HepG2 (cell line): ENCODE data around the gene FANCD2.

Experiments used
- FOXA1 ChIP-seq, 2 experiments: fragments of 450-650 bp in 1 of 2; sonication (generic) in 1 of 2; formaldehyde crosslinking in 1 of 2; IDR thresholded peaks; 2 replicates each; pipeline versions ENCODE4 v1.4.0 to v1.6.1; 2016 to 2020; ENCODE audit warnings: missing genetic modification reagents in 1 of 2
- FOXM1 ChIP-seq: sonication (generic); formaldehyde crosslinking; IDR thresholded peaks from 2 replicates; pipeline ENCODE4 v1.5.0; 2020; ENCODE audit warnings: missing genetic modification reagents
- JUN ChIP-seq: sonication (generic); formaldehyde crosslinking; IDR thresholded peaks from 2 replicates; pipeline ENCODE4 v1.4.0; 2020; ENCODE audit warnings: mild to moderate bottlenecking, missing genetic modification reagents
- KLF16 ChIP-seq, 2 experiments: sonication (generic) in 1 of 2; formaldehyde crosslinking in 1 of 2; IDR thresholded peaks; 2 replicates each; pipeline versions ENCODE4 v1.6.1 to v1.8.0; 2016 to 2023; ENCODE audit warnings: missing genetic modification reagents in 2 of 2, missing compliant biosample characterization in 1 of 2
- NCOA2 ChIP-seq: sonication (generic); formaldehyde crosslinking; IDR thresholded peaks from 2 replicates; pipeline ENCODE4 v1.8.0; 2022; ENCODE audit warnings: inconsistent platforms
- SIN3A ChIP-seq: IDR thresholded peaks from 2 replicates; pipeline ENCODE4 v1.6.1; 2011; ENCODE audit warnings: low read depth, mild to moderate bottlenecking, control low read depth, low read length, borderline replicate concordance
- ZBTB49 ChIP-seq: sonication (generic); formaldehyde crosslinking; IDR thresholded peaks from 2 replicates; pipeline ENCODE4 v1.4.0; 2020; ENCODE audit warnings: missing genetic modification reagents, borderline replicate concordance
- ZNF543 ChIP-seq: sonication (generic); formaldehyde crosslinking; IDR thresholded peaks from 2 replicates; pipeline ENCODE4 v1.4.0; 2020; ENCODE audit warnings: mild to moderate bottlenecking, missing genetic modification reagents
- ZNF792 ChIP-seq: IDR thresholded peaks from 2 replicates; pipeline ENCODE4 v1.6.1; 2016
- TF ChIP-seq, protein P1 (sequence below): sonication (generic); formaldehyde crosslinking; IDR thresholded peaks from 2 replicates; pipeline ENCODE4 v1.4.0; 2020; ENCODE audit warnings: low read depth, mild to moderate bottlenecking, missing genetic modification reagents
- TF ChIP-seq, protein P2 (sequence below): IDR thresholded peaks from 2 replicates; pipeline ENCODE4 v1.6.1; 2016; ENCODE audit warnings: mild to moderate bottlenecking

GRCh38 chr3:10108091-10108490 is 81.9 kb downstream of the FANCD2 start, which contains the start of gene FANCD2OS:
- TF ChIP-seq SIN3A (no peak), ZNF792 (no peak), ZNF543 (CRISPR knock-in tag) (no peak), KLF16 (CRISPR knock-in tag; IDR thresholded peaks at IDR 0.05) (no peak), FOXM1 (CRISPR knock-in tag) (no peak), NCOA2 (CRISPR knock-in tag) (no peak), ZBTB49 (CRISPR knock-in tag) (no peak), FOXA1 (IDR thresholded peaks at IDR 0.05) (no peak), FOXA1 (CRISPR knock-in tag; IDR thresholded peaks at IDR 0.05) (no peak), JUN (CRISPR knock-in tag) (no peak)
- TF ChIP-seq, protein P1, sequence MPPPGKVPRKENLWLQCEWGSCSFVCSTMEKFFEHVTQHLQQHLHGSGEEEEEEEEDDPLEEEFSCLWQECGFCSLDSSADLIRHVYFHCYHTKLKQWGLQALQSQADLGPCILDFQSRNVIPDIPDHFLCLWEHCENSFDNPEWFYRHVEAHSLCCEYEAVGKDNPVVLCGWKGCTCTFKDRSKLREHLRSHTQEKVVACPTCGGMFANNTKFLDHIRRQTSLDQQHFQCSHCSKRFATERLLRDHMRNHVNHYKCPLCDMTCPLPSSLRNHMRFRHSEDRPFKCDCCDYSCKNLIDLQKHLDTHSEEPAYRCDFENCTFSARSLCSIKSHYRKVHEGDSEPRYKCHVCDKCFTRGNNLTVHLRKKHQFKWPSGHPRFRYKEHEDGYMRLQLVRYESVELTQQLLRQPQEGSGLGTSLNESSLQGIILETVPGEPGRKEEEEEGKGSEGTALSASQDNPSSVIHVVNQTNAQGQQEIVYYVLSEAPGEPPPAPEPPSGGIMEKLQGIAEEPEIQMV (CRISPR knock-in tag), result no peak
- TF ChIP-seq, protein P2, sequence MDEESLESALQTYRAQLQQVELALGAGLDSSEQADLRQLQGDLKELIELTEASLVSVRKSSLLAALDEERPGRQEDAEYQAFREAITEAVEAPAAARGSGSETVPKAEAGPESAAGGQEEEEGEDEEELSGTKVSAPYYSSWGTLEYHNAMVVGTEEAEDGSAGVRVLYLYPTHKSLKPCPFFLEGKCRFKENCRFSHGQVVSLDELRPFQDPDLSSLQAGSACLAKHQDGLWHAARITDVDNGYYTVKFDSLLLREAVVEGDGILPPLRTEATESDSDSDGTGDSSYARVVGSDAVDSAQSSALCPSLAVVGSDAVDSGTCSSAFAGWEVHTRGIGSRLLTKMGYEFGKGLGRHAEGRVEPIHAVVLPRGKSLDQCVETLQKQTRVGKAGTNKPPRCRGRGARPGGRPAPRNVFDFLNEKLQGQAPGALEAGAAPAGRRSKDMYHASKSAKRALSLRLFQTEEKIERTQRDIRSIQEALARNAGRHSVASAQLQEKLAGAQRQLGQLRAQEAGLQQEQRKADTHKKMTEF, result no peak
